Measurements from ENCODE around the gene AQP3.

GRCh38 chr9:33443047-33443446 lies 4.3 kb downstream of the AQP3 start:
- no peak for TF ChIP-seq CTCF (IDR thresholded peaks at IDR 0.05)
- TF ChIP-seq POLR2A (IDR thresholded peaks at IDR 0.05), result no peak
